Measurements from ENCODE around the gene RFC1.
"Not testable (repeated sequence)": the region's sequence is repeated elsewhere in the genome, so short reads cannot be mapped to it uniquely, and the experiment has no call there.

RFC1 gene

DNA sequence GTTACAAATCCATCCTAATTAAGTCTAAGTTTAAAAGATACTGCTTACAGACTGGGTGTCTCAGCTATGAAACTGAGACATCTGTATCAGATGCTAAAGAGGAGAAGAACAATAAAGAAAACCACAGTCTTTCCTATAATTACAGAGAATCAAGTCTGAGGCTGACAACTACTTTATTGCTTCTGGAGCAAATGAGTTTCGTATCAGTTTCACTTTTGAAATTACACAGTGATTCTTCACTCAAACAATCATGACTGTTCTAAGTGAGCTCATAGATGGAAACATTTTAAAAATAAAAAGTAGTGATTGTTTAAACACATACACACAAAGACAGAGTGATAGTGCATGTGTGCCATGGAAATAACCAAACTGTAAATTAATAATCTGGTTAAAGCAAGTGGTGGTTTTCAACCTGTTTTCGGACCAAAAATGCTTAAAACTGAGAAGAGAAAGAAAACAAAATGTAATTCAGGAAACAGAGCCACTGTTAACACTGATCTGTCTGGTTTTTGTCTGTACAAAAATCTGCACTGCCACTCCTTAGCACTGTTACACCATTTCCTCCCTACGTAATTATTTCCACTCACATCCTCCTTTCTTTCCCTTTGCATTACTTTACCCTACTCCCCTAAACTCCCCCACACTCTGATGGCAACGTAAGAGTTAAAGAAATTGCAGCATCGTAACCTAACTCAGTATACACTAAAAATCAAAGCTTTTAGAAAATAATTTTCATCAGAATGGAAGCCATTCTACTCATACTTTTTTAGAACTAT is 12.5 kb downstream of the RFC1 start:
- peak; percentile 71 for DNase-seq

GRCh38 chr4:39353149-39353477 is 13.0 kb downstream of the RFC1 start:
- not testable (repeated sequence) for DNase-seq

DNA sequence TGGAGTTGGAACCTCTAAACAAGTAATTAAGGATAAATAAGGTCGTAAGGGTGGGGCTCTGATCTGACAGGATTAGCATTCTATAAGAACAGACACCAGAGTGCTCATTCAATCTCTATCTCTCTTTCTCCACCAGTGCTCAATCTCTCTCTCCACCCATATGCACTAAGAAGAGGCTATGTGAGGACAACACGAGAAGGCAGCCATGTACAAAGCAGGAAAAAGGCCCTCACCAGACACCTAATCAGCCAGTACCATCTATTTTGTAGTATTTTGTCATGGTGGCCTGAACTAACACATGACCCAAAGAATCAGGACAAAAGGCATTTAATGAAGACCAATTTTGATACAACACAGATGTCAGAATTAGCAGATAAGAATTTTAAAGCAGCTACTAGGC is 16.8 kb downstream of the RFC1 start:
- DNase-seq, result no peak

DNA sequence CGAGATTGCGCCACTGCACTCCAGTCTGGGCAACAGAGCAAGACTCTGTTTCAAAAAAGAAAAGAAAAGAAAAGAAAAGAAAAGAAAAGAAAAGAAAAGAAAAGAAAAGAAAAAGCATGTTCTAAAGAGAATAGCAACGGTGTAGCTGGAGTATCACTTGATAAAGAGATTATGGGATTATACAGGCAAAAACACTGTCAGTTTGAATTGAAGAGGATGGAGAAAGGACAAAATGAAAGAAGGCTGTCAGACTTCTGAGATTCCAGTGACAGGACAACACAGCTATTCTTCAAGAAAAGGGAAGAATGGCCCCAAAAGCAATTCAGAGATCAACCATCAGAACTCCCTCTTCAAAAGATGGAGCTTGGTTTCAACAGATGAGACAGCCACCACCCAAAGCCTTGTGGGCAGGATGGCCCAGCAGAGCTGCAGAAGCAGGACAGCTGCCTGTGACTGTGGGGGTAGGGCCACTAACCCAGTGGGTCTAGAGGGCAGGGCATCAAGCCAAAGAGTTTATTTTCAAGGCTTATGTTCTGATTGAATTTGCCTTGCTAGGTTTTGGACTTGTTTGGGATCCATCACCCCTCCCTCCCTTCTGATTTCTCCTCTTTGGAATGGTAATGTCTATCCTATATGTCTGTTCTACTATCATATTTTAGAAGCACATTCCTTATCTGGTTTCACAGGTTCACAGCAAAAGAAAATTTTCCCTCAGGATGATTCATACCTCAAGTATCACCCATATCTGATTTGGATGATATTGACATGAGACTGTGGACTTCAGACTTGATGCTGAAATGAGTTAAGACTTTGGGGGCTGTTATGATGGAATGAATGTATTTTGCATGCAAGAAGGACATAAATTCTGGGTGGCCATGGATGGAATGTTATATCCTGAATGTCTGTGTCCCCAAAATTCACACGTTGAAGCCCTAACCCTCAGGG is 17.5 kb downstream of the RFC1 start:
- no peak for DNase-seq

- DNase-seq, result no peak
Measured at GRCh38 chr4:39346856-39347519, 19.2 kb downstream of the RFC1 start.

GRCh38 chr4:39342731-39343130 is 23.4 kb downstream of the RFC1 start:
- DNase-seq, result no peak

DNA sequence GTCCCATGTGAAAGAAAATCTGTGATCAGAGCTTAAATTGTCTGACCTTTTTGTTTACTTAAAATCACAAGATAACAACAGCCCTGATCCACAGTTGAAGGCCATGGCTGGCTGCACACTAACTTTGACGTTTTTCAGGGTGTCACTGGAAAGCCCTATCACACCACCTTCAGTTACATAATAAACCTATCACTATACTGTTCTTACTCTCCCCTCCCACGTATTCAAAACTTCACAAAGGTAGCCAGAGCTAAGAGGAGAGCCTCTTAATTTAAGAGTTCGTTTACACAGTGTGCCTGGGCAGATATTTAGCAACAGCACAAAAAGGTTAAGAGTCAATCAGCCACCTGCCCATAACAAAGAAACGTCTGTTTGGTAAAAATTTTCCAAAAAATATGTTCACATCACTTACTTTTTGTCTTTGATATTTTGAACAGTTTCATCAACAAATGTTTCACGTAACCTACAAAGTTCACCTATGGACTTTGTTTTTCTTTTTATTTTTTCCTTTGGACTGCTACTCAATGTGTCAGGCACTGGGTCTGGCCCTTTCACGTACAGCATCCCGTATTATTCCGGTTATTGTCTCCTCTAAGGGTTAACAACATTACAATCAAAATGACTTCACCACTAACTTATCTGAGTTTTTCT is 25.0 kb downstream of the RFC1 start:
- DNase-seq, result no peak

- DNase-seq, result no peak
Measured at GRCh38 chr4:39339968-39340367, 26.2 kb downstream of the RFC1 start.

- DNase-seq, result no peak
Measured at GRCh38 chr4:39337841-39338240, 28.3 kb downstream of the RFC1 start.

DNA sequence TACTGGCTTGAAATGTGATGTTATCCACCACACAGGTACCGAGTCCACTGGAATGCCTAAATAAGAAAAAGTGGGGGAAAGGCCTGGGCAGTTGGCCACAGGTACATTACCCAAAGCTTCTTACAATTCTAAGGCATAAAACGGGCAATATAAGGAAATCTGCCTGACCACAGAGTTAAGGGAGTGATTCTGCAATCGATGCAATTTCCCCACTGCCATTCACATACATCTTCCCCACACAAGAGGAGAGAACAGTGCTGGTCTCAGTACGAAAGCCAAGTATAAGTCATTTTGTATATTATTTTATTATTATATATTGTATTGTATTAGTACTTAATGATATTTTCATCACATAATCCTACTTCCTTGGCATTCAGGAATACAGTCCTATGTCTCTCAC is 30.6 kb downstream of the RFC1 start:
- no peak for DNase-seq

- no peak for DNase-seq
Measured at GRCh38 chr4:39331191-39331590, 35.0 kb downstream of the RFC1 start.

- DNase-seq, result no peak
Measured at GRCh38 chr4:39330353-39330752, 35.8 kb downstream of the RFC1 start.

- DNase-seq, result no peak
Measured at GRCh38 chr4:39326468-39326977, 39.6 kb downstream of the RFC1 start.

DNA sequence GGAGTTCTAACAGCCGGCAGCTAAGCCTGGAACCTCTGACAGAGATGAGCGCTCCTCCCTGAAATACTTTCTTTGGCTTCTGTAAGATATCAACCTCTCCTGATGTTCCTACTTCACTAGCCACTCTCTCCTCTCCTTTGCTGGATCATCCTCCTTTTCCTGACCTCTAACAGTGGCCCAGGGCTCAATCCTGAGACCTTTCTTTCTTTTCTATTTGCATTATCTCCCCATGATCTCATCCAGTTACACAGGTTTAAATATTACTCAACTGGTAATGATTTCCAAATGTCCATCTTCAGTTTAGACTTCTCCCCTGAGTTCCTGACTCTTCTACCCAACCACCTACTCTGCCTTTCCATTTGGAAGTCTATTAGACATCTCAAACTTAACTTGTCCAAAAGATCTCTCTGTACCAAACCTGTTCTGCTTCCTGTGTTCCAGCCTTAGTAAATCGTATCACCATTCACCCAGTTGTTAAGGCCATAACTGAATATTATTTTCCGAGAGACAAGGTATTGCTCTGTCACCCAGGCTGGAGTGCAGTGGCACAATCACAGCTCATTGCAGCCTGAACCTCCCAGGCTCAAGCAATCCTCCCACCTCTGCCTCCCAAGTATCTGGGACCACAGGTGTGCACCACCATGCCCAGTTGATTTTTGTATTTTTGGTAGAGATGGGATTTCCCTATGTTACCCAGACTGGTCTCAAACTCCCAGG is 41.1 kb downstream of the RFC1 start:
- no peak for DNase-seq

DNA sequence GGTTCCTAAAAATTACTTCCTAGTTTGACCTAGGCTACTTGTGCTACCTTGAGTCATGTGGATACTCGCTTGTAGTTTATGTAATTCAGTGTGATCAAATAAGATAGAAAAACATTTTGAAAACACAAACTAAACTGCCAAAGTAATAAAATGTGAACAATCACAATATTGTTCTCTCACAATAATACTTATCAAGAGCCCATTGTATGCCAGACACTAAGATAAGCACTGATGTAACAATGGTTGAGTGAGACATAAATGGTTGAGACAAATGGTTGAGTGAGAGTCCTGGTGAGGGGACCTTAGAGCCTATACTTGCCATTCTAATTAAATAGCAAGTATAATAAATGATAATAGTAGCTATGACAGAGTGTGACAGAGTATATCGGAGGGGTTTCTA is 41.7 kb downstream of the RFC1 start:
- DNase-seq, result no peak

DNA sequence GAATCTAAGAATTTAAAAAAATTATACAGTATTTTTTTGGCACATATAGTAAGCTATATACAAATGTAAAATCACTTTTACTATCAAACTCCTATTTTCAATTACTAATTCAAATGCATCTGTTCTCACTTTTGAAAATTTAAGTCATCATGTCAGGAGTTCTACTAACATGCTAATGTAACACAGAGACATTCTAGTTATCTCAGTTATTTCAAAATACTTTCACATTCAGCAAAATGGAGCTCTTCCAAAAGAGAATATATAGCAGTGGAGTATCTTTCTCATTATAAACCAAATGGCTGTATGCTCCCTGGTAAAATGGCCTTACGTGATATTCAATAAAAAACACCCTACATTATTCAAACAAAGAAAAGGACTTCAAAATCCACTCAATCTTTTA is 42.3 kb downstream of the RFC1 start:
- DNase-seq, result no peak

GRCh38 chr4:39320381-39321115 is 45.6 kb downstream of the RFC1 start:
- DNase-seq, result no peak

GRCh38 chr4:39319676-39320075 is 46.5 kb downstream of the RFC1 start:
- no peak for DNase-seq

DNA sequence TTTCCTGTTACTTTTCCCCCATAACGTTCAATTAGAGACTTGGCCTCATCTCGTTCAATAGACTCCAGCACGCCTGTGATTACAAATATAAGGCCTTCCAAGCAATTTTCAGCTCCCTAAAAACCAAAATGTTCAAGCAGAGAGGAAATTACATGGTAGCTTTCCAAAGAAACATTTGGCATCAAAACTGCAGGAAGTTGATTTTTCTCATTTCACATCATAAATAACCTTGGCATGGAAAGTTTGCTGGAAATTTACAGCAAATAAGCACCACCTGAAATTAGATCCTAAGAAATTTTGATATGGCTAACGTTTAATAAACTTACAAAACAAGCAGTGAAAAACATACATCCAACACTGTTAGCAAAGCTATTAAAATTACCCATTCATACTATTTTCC is 53.3 kb downstream of the RFC1 start:
- DNase-seq, result no peak

DNA sequence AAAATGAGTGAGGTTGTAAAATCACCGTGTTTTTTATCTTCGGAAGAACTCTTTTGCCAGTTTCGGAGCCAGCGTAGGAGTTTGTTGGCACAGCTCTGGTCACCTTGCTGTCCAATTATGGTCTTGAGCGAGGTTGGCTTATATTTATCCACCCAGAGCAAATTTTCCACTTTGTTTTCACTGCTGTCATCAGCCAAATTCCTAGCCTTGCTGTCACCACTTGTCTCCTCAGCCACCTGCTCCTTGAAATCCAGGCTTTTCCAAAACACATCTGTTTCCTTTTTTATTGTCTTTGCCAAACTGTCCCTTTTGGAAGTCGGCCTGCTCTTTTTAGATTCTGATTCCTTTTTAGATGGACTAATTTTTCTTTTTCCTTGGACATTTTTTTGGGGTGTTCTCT is 57.6 kb downstream of the RFC1 start:
- no peak for DNase-seq

DNA sequence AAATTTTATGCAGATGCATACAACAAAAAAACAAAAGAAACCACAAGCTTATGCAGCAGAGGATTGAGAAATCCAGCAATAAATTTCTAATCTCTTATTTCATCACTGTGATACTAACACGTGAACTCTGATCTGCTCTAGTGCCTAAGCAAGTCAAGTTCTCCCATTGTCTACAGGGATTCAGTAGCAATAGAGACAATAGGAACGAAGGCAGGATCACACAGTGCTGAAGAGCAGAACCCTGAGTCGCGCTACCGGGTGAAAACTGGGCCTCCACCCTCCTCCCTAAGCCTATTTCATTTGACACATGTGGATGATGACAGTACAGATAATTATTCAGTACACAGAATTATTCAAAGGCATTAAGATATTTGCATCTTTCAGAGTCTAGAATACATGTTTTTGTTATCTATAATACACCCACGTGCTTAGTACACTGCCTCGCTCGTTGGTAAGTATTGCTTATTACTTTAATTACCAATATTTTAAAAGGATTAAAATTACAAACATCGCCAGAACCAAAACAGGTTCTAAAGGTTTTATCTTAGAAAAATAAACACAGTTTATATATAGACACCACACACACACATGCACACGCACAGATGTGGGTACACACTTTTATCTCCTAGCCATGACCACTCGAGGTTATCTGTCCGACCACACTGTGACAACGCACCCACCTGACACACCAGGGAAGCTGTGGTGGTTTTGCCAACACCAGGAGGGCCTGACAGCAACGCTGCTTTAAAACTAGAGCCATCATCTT is 60.1 kb downstream of the RFC1 start:
- no peak for DNase-seq

Measured in eye (tissue), 1 donor.